ENCODE data around the gene SLC14A1.

GRCh38 chr18:45719106-45719505 lies 4.9 kb upstream of the SLC14A1 start:
- TF ChIP-seq, protein P1, sequence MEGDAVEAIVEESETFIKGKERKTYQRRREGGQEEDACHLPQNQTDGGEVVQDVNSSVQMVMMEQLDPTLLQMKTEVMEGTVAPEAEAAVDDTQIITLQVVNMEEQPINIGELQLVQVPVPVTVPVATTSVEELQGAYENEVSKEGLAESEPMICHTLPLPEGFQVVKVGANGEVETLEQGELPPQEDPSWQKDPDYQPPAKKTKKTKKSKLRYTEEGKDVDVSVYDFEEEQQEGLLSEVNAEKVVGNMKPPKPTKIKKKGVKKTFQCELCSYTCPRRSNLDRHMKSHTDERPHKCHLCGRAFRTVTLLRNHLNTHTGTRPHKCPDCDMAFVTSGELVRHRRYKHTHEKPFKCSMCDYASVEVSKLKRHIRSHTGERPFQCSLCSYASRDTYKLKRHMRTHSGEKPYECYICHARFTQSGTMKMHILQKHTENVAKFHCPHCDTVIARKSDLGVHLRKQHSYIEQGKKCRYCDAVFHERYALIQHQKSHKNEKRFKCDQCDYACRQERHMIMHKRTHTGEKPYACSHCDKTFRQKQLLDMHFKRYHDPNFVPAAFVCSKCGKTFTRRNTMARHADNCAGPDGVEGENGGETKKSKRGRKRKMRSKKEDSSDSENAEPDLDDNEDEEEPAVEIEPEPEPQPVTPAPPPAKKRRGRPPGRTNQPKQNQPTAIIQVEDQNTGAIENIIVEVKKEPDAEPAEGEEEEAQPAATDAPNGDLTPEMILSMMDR (IDR thresholded peaks at IDR 0.05) = no peak
- TF ChIP-seq POLR2AphosphoS5 (IDR thresholded peaks at IDR 0.05; ENCODE audit: insufficient read depth in 1 of 2, low read depth in 1 of 2) = no peak

Measured in vagina (tissue), 2 donors.